Thyroid gland (tissue), 4 donors: Measurements from ENCODE around the gene MAST4.

Source experiments
- CTCF ChIP-seq, 6 experiments: fragments of 200-600 bp in 3 of 6; fragments of 450-650 bp in 3 of 6; sonication (generic) in 3 of 6; IDR thresholded peaks; one replicate each; pipeline ENCODE4 v1.5.1; 2016 to 2019; ENCODE audit warnings: antibody characterized with exemption in 6 of 6, mild to moderate bottlenecking in 2 of 6, inconsistent platforms in 1 of 6, moderate library complexity in 1 of 6
- POLR2A ChIP-seq, 2 donors: fragments of 450-650 bp; IDR thresholded peaks; one replicate each; pipeline ENCODE4 v1.6.1; 2017; ENCODE audit warnings: antibody characterized with exemption in 2 of 2, mild to moderate bottlenecking in 2 of 2, moderate library complexity in 1 of 2

GRCh38 chr5:66675406-66675805 is 79.2 kb downstream of the MAST4 start:
- TF ChIP-seq CTCF (IDR thresholded peaks at IDR 0.05) = no peak
- no peak for TF ChIP-seq POLR2A (IDR thresholded peaks at IDR 0.05)
